ENCODE measurements around the gene CLIP1. TPM values are rescaled to one million over a fixed set of nuclear protein-coding genes. Genes with fewer than 3 reads are reported as not detected.
A peak's percentile ranks its signal among the peaks of the same experiment; 100 is the strongest.

The CLIP1 gene
- total RNA-seq, 4 donors from 2014 or later: 78.7 to 147 (median 118) TPM

DNA sequence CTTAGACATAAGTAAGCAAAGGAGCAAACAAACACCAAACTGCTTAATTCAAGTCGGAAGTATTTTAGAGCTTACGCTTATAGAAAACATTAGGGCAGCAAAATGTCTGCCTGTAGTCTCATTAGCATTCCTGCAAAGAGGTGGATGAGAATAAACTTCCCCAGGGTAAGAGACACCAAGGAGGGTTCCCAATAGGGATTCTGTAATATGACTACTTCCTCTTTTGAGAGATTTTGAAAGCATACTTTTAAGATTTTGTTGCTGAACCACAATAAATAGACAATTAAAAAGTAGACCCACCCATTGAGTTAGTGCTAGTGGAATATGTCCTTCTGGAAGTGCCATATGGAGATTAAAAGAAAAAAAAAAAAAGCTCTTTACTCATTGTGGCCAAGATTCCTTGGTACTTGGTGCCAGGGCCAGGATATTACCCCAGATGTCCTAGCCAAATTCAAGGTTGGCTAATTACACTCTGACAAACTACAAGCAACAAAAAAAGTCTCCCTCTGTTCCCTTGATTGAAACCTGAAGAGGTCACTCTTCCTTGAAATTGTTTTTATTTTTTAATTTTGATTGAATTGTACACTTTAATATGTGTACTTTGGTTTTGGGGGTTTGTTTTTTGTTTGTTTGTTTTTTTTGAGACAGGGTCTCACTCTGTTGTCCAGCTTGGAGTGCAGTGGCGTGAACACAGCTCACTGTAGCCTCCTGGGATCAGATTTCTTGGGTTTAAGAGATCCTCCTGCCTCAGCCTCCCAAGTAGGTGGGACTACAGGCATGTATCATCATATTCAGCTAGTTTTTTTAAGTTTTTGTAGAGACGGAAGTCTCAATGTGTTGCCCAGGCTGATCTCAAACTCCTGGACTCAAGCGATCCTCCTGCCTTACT is 8.7 kb downstream of the CLIP1 start:
- no peak overlapping the region for H3K4me3 ChIP-seq
- intact Hi-C loops (cut with DNase I): no loop called here
- H3K9me3 ChIP-seq: no peaks in the 10 kb centered on the region
- TF ChIP-seq, protein P1, sequence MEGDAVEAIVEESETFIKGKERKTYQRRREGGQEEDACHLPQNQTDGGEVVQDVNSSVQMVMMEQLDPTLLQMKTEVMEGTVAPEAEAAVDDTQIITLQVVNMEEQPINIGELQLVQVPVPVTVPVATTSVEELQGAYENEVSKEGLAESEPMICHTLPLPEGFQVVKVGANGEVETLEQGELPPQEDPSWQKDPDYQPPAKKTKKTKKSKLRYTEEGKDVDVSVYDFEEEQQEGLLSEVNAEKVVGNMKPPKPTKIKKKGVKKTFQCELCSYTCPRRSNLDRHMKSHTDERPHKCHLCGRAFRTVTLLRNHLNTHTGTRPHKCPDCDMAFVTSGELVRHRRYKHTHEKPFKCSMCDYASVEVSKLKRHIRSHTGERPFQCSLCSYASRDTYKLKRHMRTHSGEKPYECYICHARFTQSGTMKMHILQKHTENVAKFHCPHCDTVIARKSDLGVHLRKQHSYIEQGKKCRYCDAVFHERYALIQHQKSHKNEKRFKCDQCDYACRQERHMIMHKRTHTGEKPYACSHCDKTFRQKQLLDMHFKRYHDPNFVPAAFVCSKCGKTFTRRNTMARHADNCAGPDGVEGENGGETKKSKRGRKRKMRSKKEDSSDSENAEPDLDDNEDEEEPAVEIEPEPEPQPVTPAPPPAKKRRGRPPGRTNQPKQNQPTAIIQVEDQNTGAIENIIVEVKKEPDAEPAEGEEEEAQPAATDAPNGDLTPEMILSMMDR (IDR thresholded peaks at IDR 0.05): no peak
- no peak for TF ChIP-seq POLR2A (IDR thresholded peaks at IDR 0.05)
- peaks cover 0 to 21% (median 9%) of the 10 kb centered on the region in 3 donors for H3K36me3 ChIP-seq
- no peaks in the 10 kb centered on the region for H3K27me3 ChIP-seq
- DNase-seq: no peak
- H3K27ac ChIP-seq: peak overlapping the region; percentile 19 to 69 (median 60)
- 80 to 81% methylated on average over 5 of the region's 5 CpGs for WGBS, 2 donors
- H3K4me1 ChIP-seq: peaks cover 0 to 62% (median 40%) of the 10 kb centered on the region in 3 donors

DNA sequence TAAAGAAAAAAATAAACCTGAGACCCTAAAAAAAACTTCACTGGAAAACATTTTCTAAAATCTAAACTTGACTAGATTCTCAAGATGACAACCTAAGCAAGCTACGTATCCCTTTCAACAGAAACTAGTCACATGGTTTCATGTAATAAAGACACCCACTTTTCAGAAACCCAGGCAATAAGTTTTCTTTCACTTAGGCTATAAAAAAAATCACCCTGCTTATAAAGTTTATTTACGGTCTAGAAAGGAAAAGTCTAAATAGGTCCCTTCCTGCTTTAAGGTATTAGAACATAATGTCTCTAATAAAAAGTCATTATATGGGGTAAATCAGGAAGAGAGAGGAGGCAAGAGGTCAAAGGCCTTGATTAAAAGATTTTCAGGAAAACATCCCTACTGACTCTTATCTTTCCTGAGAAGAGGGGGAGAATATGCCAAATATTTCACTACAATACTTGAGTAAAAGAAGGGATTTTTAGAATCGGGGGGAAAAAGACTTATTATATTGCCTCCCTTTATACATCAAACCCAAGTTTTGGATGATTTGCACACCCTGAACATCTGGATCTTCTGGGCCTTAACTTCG is 9.5 kb downstream of the CLIP1 start:
- intact Hi-C loops (cut with DNase I): no loop called here
- no peak for TF ChIP-seq POLR2A (IDR thresholded peaks at IDR 0.05)
- TF ChIP-seq, protein P1 (IDR thresholded peaks at IDR 0.05): no peak
- WGBS, 2 donors: 48 to 63% methylated on average over 4 of the region's 4 CpGs
- Histone ChIP-seq H3K4me3 (peak overlapping the region in 1 of 4 donors; percentile 3), H3K4me1 (peaks cover 0 to 54% (median 32%) of the 10 kb centered on the region in 3 donors), H3K9me3 (no peaks in the 10 kb centered on the region), H3K27me3 (no peaks in the 10 kb centered on the region), H3K36me3 (peaks cover 0 to 21% (median 9%) of the 10 kb centered on the region in 3 donors), H3K27ac (peak overlapping the region; percentile 24 to 69 (median 60))
- no peak for DNase-seq

DNA sequence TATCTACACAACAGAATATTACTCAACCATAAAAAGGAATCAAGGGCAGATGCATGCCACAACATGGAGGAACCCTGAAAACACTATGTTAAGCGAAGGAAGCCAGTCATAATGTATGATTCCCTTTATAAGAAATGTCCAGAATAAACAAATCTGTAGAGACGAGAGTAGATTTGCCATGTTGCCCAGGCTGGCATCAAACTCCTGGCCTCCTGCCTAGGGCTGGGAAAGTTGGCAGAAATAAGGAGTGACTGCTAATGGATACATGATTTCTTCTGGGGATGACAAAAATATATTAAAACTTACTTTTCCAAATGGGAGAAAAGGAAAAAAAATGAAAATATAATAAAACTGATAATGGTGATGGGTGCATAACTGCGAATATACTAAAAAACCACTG is 10.9 kb downstream of the CLIP1 start:
- Histone ChIP-seq H3K4me3 (no peak overlapping the region), H3K36me3 (peaks cover 0 to 14% (median 5%) of the 10 kb centered on the region in 3 donors), H3K9me3 (no peaks in the 10 kb centered on the region), H3K4me1 (peaks cover 0 to 54% (median 32%) of the 10 kb centered on the region in 3 donors), H3K27ac (no peak overlapping the region), H3K27me3 (no peaks in the 10 kb centered on the region)
- TF ChIP-seq POLR2A (IDR thresholded peaks at IDR 0.05): no peak
- TF ChIP-seq, protein P1 (IDR thresholded peaks at IDR 0.05): no peak
- intact Hi-C loops (cut with DNase I): no loop called here
- 49 to 62% methylated on average over 3 of the region's 3 CpGs for WGBS, 2 donors
- DNase-seq: no peak

DNA sequence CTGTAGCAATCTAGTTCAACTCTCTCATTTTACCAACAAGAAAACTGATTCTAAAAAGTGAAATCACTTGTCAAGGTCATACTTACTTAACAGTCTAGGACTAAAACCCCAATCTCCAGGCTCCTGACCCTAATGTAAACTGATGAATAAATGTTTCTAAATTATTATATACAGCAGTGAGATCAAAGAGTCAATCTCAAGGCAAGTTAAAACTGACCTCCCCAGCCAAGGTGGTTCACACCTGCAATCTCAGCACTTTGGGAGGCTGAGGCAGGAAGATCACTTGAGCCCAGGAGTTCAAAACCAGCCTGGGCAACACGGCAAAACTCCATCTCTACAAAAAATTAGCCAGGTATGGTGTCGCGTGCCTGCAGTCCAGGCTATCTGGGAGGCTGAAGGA is 15.3 kb downstream of the CLIP1 start:
- H3K27ac ChIP-seq: peak overlapping the region in 3 of 4 donors; percentile 21 to 67 (median 43)
- TF ChIP-seq, protein P1 (IDR thresholded peaks at IDR 0.05): no peak
- TF ChIP-seq POLR2A (IDR thresholded peaks at IDR 0.05): no peak
- intact Hi-C loops (cut with DNase I): no loop called here
- H3K27me3 ChIP-seq: no peaks in the 10 kb centered on the region
- H3K4me1 ChIP-seq: peaks cover 8 to 62% (median 32%) of the 10 kb centered on the region in 3 donors
- peaks cover 0 to 17% (median 0%) of the 10 kb centered on the region in 3 donors for H3K36me3 ChIP-seq
- no peak overlapping the region for H3K4me3 ChIP-seq
- DNase-seq: no peak
- 75 to 90% methylated on average over 3 of the region's 3 CpGs for WGBS, 2 donors
- no peaks in the 10 kb centered on the region for H3K9me3 ChIP-seq

DNA sequence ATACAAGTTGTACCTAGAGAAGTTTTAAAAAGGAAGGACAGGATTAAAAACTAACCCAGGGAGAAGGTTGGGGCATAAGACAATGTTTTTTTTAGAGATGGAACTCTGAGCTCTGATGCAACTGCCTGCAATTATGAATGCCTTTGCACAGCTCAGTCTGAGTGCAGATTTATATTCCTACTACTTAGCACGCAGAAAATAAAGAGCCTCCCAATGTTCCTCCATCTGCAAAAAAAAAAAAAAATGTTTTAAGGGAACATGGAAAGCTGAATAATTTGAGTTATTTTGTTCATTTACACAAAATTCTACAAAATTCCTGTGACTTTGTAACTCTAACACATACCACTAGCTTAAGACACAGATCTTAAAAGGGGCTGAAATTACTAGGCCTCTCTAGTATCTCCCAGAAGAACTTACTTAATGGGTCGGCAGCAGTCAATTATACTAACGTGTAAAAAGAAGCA is 15.7 kb downstream of the CLIP1 start:
- peaks cover 0 to 17% (median 0%) of the 10 kb centered on the region in 3 donors for H3K36me3 ChIP-seq
- no peak overlapping the region for H3K4me3 ChIP-seq
- no peak for TF ChIP-seq POLR2A (IDR thresholded peaks at IDR 0.05)
- TF ChIP-seq, protein P1 (IDR thresholded peaks at IDR 0.05): no peak
- H3K27ac ChIP-seq: peak overlapping the region in 3 of 4 donors; percentile 43 to 67 (median 59)
- WGBS, 2 donors: 68 to 69% methylated on average over 3 of the region's 3 CpGs
- no peaks in the 10 kb centered on the region for H3K27me3 ChIP-seq
- H3K9me3 ChIP-seq: no peaks in the 10 kb centered on the region
- H3K4me1 ChIP-seq: peaks cover 10 to 65% (median 31%) of the 10 kb centered on the region in 3 donors
- intact Hi-C loops (cut with DNase I): no loop called here
- DNase-seq: no peak

Data from esophagus squamous epithelium (tissue), 5 donors.